B cell (primary cell): ENCODE results near the gene TRPC4AP. TPM values are rescaled to one million over a fixed set of nuclear protein-coding genes. Genes with fewer than 3 reads are reported as not detected.
A peak's percentile ranks its signal among the peaks of the same experiment; 100 is the strongest.

Experiments
- ATAC-seq: fragments of 200-7000 bp; cut with Tn5 transposase; one replicate; pipeline ENCODE4 v1.10.0; 2021; ENCODE audit warnings: low read depth, mild to moderate bottlenecking, moderate number of reproducible peaks, moderate library complexity
- CTCF ChIA-PET: fragments of 350-600 bp; sonication (Branson Sonifier 250); formaldehyde crosslinking; loops from one replicate; lab custom pipeline; 2021; ENCODE audit warnings: antibody characterized with exemption, inconsistent platforms; lab: Charles Lee
- POLR2A ChIA-PET: fragments of 350-600 bp; sonication (Branson Sonifier 250); formaldehyde crosslinking; loops from one replicate; lab custom pipeline; 2021; ENCODE audit warnings: antibody characterized with exemption; lab: Charles Lee
- DNase-seq: peaks from one replicate; pipeline ENCODE4 v3.0.0; 2013
- H2AFZ ChIP-seq: 2 replicates; pipeline ENCODE4 v1.6.1; 2012; ENCODE audit warnings: mild to moderate bottlenecking, low read depth, low read length; ENCODE audit not compliant: insufficient read depth, poor library complexity, severe bottlenecking
- H3K27ac ChIP-seq, 2 donors: 1 replicate in 1 of 2; 2 replicates in 1 of 2; pipeline ENCODE4 v1.5.1; 2012 to 2013; ENCODE audit warnings: low read length in 2 of 2, mild to moderate bottlenecking in 2 of 2, moderate library complexity in 1 of 2
- H3K27me3 ChIP-seq, 4 experiments: fragments of 200-600 bp in 1 of 4; sonication (generic) in 1 of 4; replicated peaks in 1 of 4; 1 replicate in 2 of 4; 2 replicates in 2 of 4; pipeline versions ENCODE4 v1.6.1 to v1.7.0; 2013 to 2016; ENCODE audit warnings: low read length in 3 of 4, mild to moderate bottlenecking in 2 of 4, mixed read lengths in 1 of 4, moderate library complexity in 1 of 4; ENCODE audit not compliant: insufficient read depth in 4 of 4, control insufficient read depth in 3 of 4; ENCODE audit errors: control extremely low read depth in 1 of 4
- H3K36me3 ChIP-seq, 2 experiments: replicated peaks in 1 of 2; 1 replicate in 1 of 2; 2 replicates in 1 of 2; pipeline versions ENCODE4 v1.6.1 to v1.7.1; 2013; ENCODE audit warnings: low read length in 1 of 2; ENCODE audit not compliant: insufficient read depth in 2 of 2, control insufficient read depth in 1 of 2; ENCODE audit errors: control extremely low read depth in 1 of 2, extremely low read depth in 1 of 2
- H3K4me1 ChIP-seq, 2 donors: fragments of 200-600 bp in 1 of 2; sonication (generic) in 1 of 2; 1 replicate in 1 of 2; 2 replicates in 1 of 2; pipeline versions ENCODE4 v1.5.1 to v1.6.1; 2013 to 2017; ENCODE audit warnings: low read length in 2 of 2; ENCODE audit not compliant: control insufficient read depth in 2 of 2, insufficient read depth in 2 of 2
- H3K4me2 ChIP-seq: replicated peaks from 2 replicates; pipeline ENCODE3; 2012; ENCODE audit warnings: mild to moderate bottlenecking, low read depth, low read length; ENCODE audit not compliant: poor library complexity, severe bottlenecking
- H3K4me3 ChIP-seq, 5 experiments: fragments of 200-600 bp in 1 of 5; sonication (generic) in 1 of 5; 1 replicate in 3 of 5; 2 replicates in 2 of 5; pipeline versions ENCODE4 v1.5.1 to v1.7.0; 2011 to 2016; ENCODE audit warnings: low read length in 4 of 5, mild to moderate bottlenecking in 4 of 5, low read depth in 2 of 5, control low read depth in 1 of 5, moderate library complexity in 1 of 5; ENCODE audit not compliant: insufficient read depth in 1 of 5; ENCODE audit errors: control extremely low read depth in 1 of 5, extremely low read depth in 1 of 5
- H3K79me2 ChIP-seq: fragments of 200-600 bp; sonication (generic); one replicate; pipeline ENCODE4 v1.6.0; 2016; ENCODE audit warnings: low read length; ENCODE audit not compliant: control insufficient read depth, insufficient read depth
- H3K9ac ChIP-seq: fragments of 200-600 bp; sonication (generic); 2 replicates; pipeline ENCODE4 v1.6.1; 2017; ENCODE audit warnings: mild to moderate bottlenecking, low read length, moderate library complexity
- H3K9me3 ChIP-seq, 3 donors: one replicate each; pipeline versions ENCODE4 v1.6.1 to v1.7.1; 2013; ENCODE audit warnings: low read length in 2 of 3; ENCODE audit not compliant: control insufficient read depth in 2 of 3, insufficient read depth in 1 of 3; ENCODE audit errors: control extremely low read depth in 1 of 3
- H4K20me1 ChIP-seq: 2 replicates; pipeline ENCODE4 v1.6.0; 2012; ENCODE audit warnings: mild to moderate bottlenecking, low read length; ENCODE audit not compliant: insufficient read depth, control insufficient read depth, poor library complexity, severe bottlenecking
- H3K27ac Mint-ChIP-seq: one replicate; pipeline ENCODE4 v1.8.0; 2021; ENCODE audit warnings: mixed read lengths
- H3K27me3 Mint-ChIP-seq: one replicate; pipeline ENCODE4 v1.8.0; 2021; ENCODE audit warnings: mixed read lengths
- H3K4me1 Mint-ChIP-seq: one replicate; pipeline ENCODE4 v1.8.0; 2021; ENCODE audit warnings: mixed read lengths
- H3K4me3 Mint-ChIP-seq: one replicate; pipeline ENCODE4 v1.8.0; 2021; ENCODE audit warnings: mixed read lengths
- H3K9me3 Mint-ChIP-seq: one replicate; pipeline ENCODE4 v1.8.0; 2022; ENCODE audit warnings: mixed read lengths; ENCODE audit not compliant: insufficient read depth
- EZH2 ChIP-seq: IDR thresholded peaks from 2 replicates; pipeline ENCODE4 v1.6.1; 2012; ENCODE audit warnings: borderline replicate concordance, low read depth, mild to moderate bottlenecking, moderate library complexity, low read length; ENCODE audit not compliant: insufficient read depth, poor library complexity, severe bottlenecking
- WGBS: methylation state at CpG from one replicate; pipeline ENCODE4 v1.1.5; 2013; ENCODE audit warnings: missing lambda C conversion rate; ENCODE audit not compliant: insufficient coverage; 5-methylcytosine and 5-hydroxymethylcytosine counted together
- intact Hi-C: fragments of 100-400 bp; cut with micrococcal nuclease; formaldehyde crosslinking; loops from one replicate; pipeline ENCODE4 v1.10.0; 2022
- polyA plus RNA-seq: library from polyadenylated mRNA; depleted of rRNA; stranded (reverse); fragments of >200 nt; gene quantifications from 2 replicates; pipeline ENCODE4 v1.2.3, GENCODE V29; 2012
- total RNA-seq, 2 donors: library from RNA; stranded (reverse); fragments of 120-200 nt in 1 of 2; gene quantifications; 1 replicate in 1 of 2; 2 replicates in 1 of 2; pipeline versions ENCODE4 v1.2.3 to v1.2.4, GENCODE V29; 2013 to 2022
- TF ChIP-seq, protein P1 (sequence below): fragments of 200-600 bp; IDR thresholded peaks from one replicate; pipeline ENCODE4 v1.8.0; 2022; ENCODE audit warnings: antibody characterized with exemption, mild to moderate bottlenecking

TRPC4AP gene
- total and polyA plus RNA-seq, 2 donors (not counting 1 experiment from before 2014, with no cell fraction given), result 62.5 to 73.2 TPM

DNA sequence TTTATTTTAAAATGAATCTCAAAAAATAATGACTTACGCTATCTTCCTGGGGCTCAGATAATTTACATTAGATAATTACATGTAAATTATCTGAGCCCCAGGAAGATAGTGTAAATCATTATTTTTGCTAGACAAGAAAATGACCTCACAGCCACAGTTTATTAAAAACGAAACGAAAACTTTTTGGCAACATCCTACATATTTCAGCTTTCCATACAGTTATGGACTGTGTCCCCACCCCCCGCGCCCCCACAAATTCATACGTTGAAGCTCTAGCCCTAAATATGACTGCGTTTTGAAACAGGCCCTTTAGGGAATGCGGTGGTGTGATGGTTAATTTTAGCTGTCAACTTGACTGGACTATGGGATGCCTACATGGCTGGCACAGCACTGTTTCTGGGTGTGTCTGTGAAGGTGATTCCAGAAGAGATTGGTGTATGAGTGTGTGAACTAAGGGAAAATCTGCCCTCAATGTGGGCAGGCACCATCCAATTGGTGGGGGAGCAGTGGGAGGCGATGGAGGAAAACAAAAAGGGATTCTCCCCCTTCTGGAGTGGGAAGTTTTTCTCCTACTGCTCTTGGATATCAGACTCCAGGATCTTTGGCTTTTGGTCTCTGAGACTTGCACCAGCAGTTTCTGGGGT lies 52.6 kb downstream of the TRPC4AP start:
- Mint-ChIP-seq H3K27me3 (no peaks in the 10 kb centered on the region), H3K27ac (no peak overlapping the region), H3K4me3 (no peak overlapping the region), H3K4me1 (no peaks in the 10 kb centered on the region), H3K9me3 (no peaks in the 10 kb centered on the region)
- intact Hi-C loops, result no loop called here
- no peak overlapping the region for H2AFZ ChIP-seq
- no peaks in the 10 kb centered on the region for H3K79me2 ChIP-seq
- no peak for TF ChIP-seq EZH2
- TF ChIP-seq, protein P1, sequence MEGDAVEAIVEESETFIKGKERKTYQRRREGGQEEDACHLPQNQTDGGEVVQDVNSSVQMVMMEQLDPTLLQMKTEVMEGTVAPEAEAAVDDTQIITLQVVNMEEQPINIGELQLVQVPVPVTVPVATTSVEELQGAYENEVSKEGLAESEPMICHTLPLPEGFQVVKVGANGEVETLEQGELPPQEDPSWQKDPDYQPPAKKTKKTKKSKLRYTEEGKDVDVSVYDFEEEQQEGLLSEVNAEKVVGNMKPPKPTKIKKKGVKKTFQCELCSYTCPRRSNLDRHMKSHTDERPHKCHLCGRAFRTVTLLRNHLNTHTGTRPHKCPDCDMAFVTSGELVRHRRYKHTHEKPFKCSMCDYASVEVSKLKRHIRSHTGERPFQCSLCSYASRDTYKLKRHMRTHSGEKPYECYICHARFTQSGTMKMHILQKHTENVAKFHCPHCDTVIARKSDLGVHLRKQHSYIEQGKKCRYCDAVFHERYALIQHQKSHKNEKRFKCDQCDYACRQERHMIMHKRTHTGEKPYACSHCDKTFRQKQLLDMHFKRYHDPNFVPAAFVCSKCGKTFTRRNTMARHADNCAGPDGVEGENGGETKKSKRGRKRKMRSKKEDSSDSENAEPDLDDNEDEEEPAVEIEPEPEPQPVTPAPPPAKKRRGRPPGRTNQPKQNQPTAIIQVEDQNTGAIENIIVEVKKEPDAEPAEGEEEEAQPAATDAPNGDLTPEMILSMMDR, result no peak
- H3K9ac ChIP-seq, result no peak overlapping the region
- H3K4me3 ChIP-seq, result no peak overlapping the region
- no peaks in the 10 kb centered on the region for H4K20me1 ChIP-seq
- H3K27me3 ChIP-seq, result no peaks in the 10 kb centered on the region
- no peaks in the 10 kb centered on the region for H3K9me3 ChIP-seq
- H3K4me2 ChIP-seq, result no peak overlapping the region
- H3K27ac ChIP-seq, result no peak overlapping the region
- no peak for DNase-seq
- no peak for ATAC-seq
- peaks cover 7 to 48% of the 10 kb centered on the region in 2 experiments for H3K36me3 ChIP-seq
- WGBS, result no CpG with 5 or more reads among the region's 9 CpGs
- ChIA-PET CTCF (interaction anchor here (0.8 kb wide), 1 partner anchor 205 kb away, joined by 4 read pairs; no protein-coding TSS in a partner anchor), POLR2A (interaction anchor here (1.2 kb wide), 1 partner anchor 11 kb away, joined by 3 read pairs; no protein-coding TSS in a partner anchor)
- H3K4me1 ChIP-seq, result no peaks in the 10 kb centered on the region

DNA sequence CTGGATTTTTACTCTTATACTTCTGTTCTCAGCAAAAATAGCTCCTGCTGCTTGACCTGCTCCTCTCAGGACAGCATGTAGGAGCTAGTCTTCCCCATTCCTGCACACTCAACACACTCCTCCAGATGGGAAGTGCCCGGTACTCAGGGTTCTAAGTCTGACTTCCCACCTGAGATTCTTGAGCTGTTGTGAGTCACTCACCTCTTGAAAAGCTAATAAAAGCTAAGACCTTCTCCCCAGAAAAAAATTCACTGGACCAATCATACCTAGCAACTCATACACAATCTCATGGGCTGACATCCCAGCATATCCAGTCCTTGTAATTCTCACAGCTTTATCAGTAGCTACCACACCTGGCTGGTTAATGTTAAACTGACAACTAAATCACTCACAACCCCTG lies 53.5 kb downstream of the TRPC4AP start:
- ChIA-PET POLR2A (interaction anchor here (1.2 kb wide), 1 partner anchor 12 kb away, joined by 3 read pairs; no protein-coding TSS in a partner anchor), CTCF (interaction anchor here (0.8 kb wide), 1 partner anchor 204 kb away, joined by 4 read pairs; no protein-coding TSS in a partner anchor)
- H4K20me1 ChIP-seq, result no peaks in the 10 kb centered on the region
- no peak overlapping the region for H3K9ac ChIP-seq
- no peaks in the 10 kb centered on the region for H3K27me3 Mint-ChIP-seq
- H3K36me3 ChIP-seq, result peaks cover 7 to 48% of the 10 kb centered on the region in 2 experiments
- H3K27ac ChIP-seq, result no peak overlapping the region
- no peaks in the 10 kb centered on the region for H3K9me3 Mint-ChIP-seq
- no peak for TF ChIP-seq EZH2
- TF ChIP-seq, protein P1, result no peak
- ATAC-seq, result no peak
- no peaks in the 10 kb centered on the region for H3K27me3 ChIP-seq
- H3K9me3 ChIP-seq, result no peaks in the 10 kb centered on the region
- no peak for DNase-seq
- WGBS, result 83% methylated on average over 1 of the region's 1 CpG
- no peaks in the 10 kb centered on the region for H3K4me1 ChIP-seq
- no peak overlapping the region for H3K4me3 Mint-ChIP-seq
- no peak overlapping the region for H3K4me2 ChIP-seq
- H3K4me3 ChIP-seq, result no peak overlapping the region
- intact Hi-C loops, result no loop called here
- peak overlapping the region; percentile 7 for H3K27ac Mint-ChIP-seq
- no peaks in the 10 kb centered on the region for H3K4me1 Mint-ChIP-seq
- H2AFZ ChIP-seq, result no peak overlapping the region
- H3K79me2 ChIP-seq, result no peaks in the 10 kb centered on the region
